ENCODE results near the gene TBCEL. TPM values are rescaled to one million over a fixed set of nuclear protein-coding genes. Genes with fewer than 3 reads are reported as not detected.

TBCEL gene
- total RNA-seq, 1 donor from 2014 or later = 40.4 TPM

DNA sequence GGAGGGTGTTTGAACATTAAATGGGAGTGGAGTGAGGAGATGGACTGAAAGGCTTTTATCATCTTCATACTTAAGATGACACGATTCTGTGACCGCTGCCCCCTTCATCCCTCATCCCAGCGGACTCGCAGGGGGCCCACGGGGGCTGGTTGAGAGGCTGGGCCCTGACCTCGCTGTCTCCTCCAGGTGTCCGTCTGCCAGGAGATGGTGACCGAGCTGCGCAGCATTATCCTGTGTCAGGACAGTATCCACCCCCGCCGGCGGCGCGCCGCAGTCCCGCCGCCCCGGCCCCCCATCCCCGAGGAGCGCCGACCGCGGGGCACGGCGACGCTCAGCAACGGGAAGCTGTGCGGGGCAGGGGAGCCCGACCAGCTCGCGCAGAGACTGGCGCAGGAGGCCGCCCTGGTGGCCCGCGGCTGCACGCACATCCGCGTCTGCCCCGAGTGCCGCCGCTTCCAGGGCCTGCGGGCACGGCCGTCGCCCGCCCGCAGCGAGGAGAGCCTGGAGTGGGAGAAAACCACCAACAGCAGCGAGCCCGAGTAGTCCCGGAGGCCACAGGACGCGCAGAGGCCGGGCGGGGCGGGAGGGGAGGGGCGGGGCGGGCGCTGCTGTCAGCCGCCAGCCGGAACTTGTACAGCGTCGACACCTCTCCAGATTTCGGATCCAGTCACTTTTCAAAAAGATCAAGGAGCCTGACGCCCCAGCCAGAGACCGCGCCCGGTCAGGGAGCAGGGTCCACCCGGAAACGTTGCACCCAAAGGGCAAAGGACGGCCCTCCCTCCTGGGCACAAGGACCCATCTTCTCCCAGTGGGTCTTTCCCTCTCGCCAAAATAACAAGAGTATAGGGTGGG lies 38.0 kb upstream of the TBCEL start:
- Histone ChIP-seq H3K27me3 (no peaks in the 10 kb centered on the region), H3K36me3 (no peaks in the 10 kb centered on the region), H3K4me1 (peaks cover 0 to 3% of the 10 kb centered on the region in 2 donors), H3K4me3 (peak overlapping the region; percentile 58 to 67), H3K9me3 (no peaks in the 10 kb centered on the region), H3K27ac (no peak overlapping the region)
- DNase-seq (ENCODE audit: low spot score in 2 of 2) = peak in 1 of 2 donors; percentile 65
- intact Hi-C loops (cut with DNase I) = no loop called here
- TF ChIP-seq, protein P1, sequence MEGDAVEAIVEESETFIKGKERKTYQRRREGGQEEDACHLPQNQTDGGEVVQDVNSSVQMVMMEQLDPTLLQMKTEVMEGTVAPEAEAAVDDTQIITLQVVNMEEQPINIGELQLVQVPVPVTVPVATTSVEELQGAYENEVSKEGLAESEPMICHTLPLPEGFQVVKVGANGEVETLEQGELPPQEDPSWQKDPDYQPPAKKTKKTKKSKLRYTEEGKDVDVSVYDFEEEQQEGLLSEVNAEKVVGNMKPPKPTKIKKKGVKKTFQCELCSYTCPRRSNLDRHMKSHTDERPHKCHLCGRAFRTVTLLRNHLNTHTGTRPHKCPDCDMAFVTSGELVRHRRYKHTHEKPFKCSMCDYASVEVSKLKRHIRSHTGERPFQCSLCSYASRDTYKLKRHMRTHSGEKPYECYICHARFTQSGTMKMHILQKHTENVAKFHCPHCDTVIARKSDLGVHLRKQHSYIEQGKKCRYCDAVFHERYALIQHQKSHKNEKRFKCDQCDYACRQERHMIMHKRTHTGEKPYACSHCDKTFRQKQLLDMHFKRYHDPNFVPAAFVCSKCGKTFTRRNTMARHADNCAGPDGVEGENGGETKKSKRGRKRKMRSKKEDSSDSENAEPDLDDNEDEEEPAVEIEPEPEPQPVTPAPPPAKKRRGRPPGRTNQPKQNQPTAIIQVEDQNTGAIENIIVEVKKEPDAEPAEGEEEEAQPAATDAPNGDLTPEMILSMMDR (IDR thresholded peaks at IDR 0.05) = peak in 1 of 3 experiments; percentile 30

GRCh38 chr11:120988603-120989002 lies 35.3 kb upstream of the TBCEL start:
- Histone ChIP-seq H3K36me3 (no peaks in the 10 kb centered on the region), H3K4me1 (peaks cover 0 to 3% of the 10 kb centered on the region in 2 donors), H3K9me3 (no peaks in the 10 kb centered on the region), H3K27me3 (no peaks in the 10 kb centered on the region), H3K27ac (no peak overlapping the region), H3K4me3 (no peak overlapping the region)
- TF ChIP-seq, protein P1 (IDR thresholded peaks at IDR 0.05) = no peak
- intact Hi-C loops (cut with DNase I) = no loop called here
- DNase-seq (ENCODE audit: low spot score in 2 of 2) = no peak

DNA sequence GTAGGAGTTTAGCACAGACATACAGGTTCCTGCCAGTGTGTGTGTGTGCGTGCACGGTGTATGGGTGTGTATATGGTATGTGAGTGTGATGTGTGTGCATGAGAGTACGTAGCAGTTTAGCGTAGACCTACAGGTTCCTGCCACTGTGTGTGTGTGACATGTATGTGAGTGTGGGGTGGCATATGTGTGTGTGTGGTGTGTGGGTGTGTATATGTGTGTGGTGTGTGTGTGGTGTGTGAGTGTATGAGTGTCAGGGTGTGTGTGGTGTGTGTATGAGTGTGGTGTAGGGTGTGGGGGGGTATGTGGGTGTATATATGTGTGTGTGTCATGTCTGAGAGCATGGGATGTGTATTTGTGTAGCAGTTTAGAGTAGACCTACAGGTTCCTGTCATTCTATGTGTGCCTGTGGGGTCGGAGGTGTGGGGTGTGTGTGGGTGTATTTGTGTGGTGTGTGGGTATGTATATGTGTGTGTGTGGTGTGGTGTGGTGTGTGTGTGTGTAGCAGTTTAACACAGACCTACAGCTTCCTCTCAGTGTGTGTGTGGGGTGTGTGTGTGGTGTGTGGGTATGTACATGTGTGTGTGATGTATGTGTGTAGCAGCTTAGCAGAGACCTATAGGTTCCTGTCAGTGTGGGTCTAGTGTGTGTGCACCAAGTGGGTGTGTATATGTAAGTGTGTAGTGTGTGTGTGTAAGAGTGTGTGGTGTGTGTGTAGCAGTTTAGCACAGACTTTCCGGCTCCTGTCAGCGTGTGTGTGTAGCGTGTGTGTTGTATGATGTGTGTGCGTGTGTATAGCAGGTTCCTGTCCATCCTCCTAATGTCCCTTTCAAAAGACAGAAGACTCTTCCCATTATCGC lies 31.8 kb upstream of the TBCEL start:
- H3K27me3 ChIP-seq = no peaks in the 10 kb centered on the region
- intact Hi-C loops (cut with DNase I) = no loop called here
- no peak for DNase-seq (ENCODE audit: low spot score in 2 of 2)
- H3K9me3 ChIP-seq = no peaks in the 10 kb centered on the region
- H3K4me1 ChIP-seq = no peaks in the 10 kb centered on the region
- H3K27ac ChIP-seq = no peak overlapping the region
- no peak overlapping the region for H3K4me3 ChIP-seq
- H3K36me3 ChIP-seq = no peaks in the 10 kb centered on the region
- TF ChIP-seq, protein P1 (IDR thresholded peaks at IDR 0.05) = no peak

DNA sequence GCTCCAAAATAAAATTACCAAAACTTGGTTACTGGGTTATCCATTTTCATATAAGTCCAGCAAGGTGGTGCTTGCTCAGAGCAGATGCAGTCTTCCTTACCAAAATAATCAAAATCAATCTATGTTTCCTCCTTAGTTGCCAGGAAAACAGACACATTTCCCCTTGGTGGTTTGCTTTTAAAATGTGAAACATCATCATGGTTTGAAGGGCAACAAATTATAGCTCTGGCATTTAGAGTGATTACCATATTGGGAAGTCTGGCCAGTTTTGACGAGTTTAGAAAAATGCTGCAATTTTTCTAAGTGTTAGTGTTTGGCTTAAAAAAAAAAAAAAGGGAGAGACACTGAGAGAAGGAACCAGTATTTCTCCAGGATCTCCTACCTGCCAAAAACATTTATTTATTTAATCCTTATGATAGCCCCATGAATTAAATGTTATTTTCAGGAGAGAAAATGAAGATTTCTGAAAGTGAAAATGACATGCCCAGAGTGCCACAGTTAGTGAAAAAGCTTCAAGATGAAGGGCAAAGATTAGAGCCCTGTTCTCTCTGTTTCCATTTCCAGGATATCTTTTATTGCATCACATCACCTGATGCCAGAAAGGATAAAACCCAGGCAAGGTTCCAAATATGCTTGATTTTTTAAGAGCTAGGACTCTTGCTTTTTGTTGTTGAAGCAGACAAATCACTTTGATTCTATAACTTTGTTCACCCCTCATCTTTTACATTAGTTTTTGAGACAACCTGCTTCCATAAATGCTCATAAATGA lies 29.6 kb upstream of the TBCEL start:
- Histone ChIP-seq H3K27me3 (no peaks in the 10 kb centered on the region), H3K4me3 (no peak overlapping the region), H3K9me3 (no peaks in the 10 kb centered on the region), H3K4me1 (no peaks in the 10 kb centered on the region), H3K36me3 (no peaks in the 10 kb centered on the region), H3K27ac (no peak overlapping the region)
- no peak for DNase-seq (ENCODE audit: low spot score in 2 of 2)
- intact Hi-C loops (cut with DNase I) = no loop called here
- TF ChIP-seq, protein P1 (IDR thresholded peaks at IDR 0.05) = no peak

- TF ChIP-seq, protein P1 (IDR thresholded peaks at IDR 0.05) = no peak
- no peak for DNase-seq (ENCODE audit: low spot score in 2 of 2)
- H3K4me1 ChIP-seq = no peaks in the 10 kb centered on the region
- no peaks in the 10 kb centered on the region for H3K36me3 ChIP-seq
- intact Hi-C loops (cut with DNase I) = no loop called here
- H3K9me3 ChIP-seq = no peaks in the 10 kb centered on the region
- no peak overlapping the region for H3K27ac ChIP-seq
- H3K4me3 ChIP-seq = no peak overlapping the region
- H3K27me3 ChIP-seq = no peaks in the 10 kb centered on the region
Measured at GRCh38 chr11:120995184-120995583, 28.7 kb upstream of the TBCEL start.

Measured in ascending aorta (tissue), 2 donors.